Suprapubic skin (tissue), 4 donors: ENCODE measurements around the gene PDE9A.

Experiments
- POLR2A ChIP-seq, 2 donors: fragments of 450-650 bp; IDR thresholded peaks; one replicate each; pipeline ENCODE4 v1.6.1; 2017; ENCODE audit warnings: antibody characterized with exemption in 2 of 2, mild to moderate bottlenecking in 2 of 2, moderate library complexity in 2 of 2
- POLR2AphosphoS5 ChIP-seq, 3 donors: sonication (generic); formaldehyde crosslinking; IDR thresholded peaks; one replicate each; pipeline ENCODE4 v1.6.1; 2017; ENCODE audit warnings: antibody characterized with exemption in 3 of 3
- TF ChIP-seq, protein P1 (sequence below), 2 donors: fragments of 200-600 bp in 1 of 2; fragments of 450-650 bp in 1 of 2; sonication (generic) in 1 of 2; IDR thresholded peaks; one replicate each; pipeline ENCODE4 v1.5.1; 2016 to 2019; ENCODE audit warnings: antibody characterized with exemption in 2 of 2, mild to moderate bottlenecking in 1 of 2, moderate library complexity in 1 of 2

DNA sequence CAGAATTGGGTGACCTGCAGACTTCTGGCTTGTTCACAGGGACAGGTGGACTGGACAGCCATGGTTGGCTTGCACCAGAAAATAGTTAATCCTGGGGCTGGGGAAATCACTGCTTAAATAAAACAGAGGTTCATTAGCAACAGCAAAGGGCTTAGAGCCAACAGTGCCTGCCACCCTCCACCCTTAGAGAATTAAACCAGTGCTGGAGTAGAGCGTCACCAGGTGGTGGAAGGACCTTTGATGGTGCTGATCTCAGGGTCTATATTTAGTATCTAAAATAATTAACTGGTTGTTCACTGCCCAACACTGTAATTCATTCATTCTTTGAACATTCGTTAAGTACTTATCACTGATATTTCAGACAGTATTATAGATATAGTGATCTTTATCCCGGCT, 34.7 kb upstream of the PDE9A start:
- TF ChIP-seq, protein P1, sequence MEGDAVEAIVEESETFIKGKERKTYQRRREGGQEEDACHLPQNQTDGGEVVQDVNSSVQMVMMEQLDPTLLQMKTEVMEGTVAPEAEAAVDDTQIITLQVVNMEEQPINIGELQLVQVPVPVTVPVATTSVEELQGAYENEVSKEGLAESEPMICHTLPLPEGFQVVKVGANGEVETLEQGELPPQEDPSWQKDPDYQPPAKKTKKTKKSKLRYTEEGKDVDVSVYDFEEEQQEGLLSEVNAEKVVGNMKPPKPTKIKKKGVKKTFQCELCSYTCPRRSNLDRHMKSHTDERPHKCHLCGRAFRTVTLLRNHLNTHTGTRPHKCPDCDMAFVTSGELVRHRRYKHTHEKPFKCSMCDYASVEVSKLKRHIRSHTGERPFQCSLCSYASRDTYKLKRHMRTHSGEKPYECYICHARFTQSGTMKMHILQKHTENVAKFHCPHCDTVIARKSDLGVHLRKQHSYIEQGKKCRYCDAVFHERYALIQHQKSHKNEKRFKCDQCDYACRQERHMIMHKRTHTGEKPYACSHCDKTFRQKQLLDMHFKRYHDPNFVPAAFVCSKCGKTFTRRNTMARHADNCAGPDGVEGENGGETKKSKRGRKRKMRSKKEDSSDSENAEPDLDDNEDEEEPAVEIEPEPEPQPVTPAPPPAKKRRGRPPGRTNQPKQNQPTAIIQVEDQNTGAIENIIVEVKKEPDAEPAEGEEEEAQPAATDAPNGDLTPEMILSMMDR (IDR thresholded peaks at IDR 0.05) = no peak
- TF ChIP-seq POLR2AphosphoS5 (IDR thresholded peaks at IDR 0.05) (no peak), POLR2A (IDR thresholded peaks at IDR 0.05) (no peak)
